Endothelial cell of hepatic sinusoid (primary cell): ENCODE results near the gene POLD2.
"Not testable (repeated sequence)": the region's sequence is repeated elsewhere in the genome, so short reads cannot be mapped to it uniquely, and the experiment has no call there.

Source experiments
- in situ Hi-C: cut with HindIII; loops from 2 replicates; pipeline ENCODE4 v1.10.0; 2017; ENCODE audit warnings: low sequenced_read_pairs

The POLD2 gene

GRCh38 chr7:44123190-44124003, at the start of gene POLD2:
TSS of gene POLD2 (minus strand) at chr7:44123548. CDS start at chr7:44122053, 1,495 bp downstream.
- in situ Hi-C loops: loop anchor here (5.0 kb wide), 1 partner anchor 61 kb away; no protein-coding TSS in a partner anchor

GRCh38 chr7:44172803-44173424, 49.6 kb upstream of the POLD2 start:
- in situ Hi-C loops: no loop called here

- in situ Hi-C loops: no loop called here
These were observed 49.0 kb upstream of the POLD2 start for GRCh38 chr7:44172352-44172751.

- in situ Hi-C loops: not testable (repeated sequence)
These were observed 48.6 kb upstream of the POLD2 start for GRCh38 chr7:44171901-44172300.

GRCh38 chr7:44167920-44168319, 44.6 kb upstream of the POLD2 start:
- in situ Hi-C loops: no loop called here

GRCh38 chr7:44163591-44163990, 40.2 kb upstream of the POLD2 start:
- in situ Hi-C loops: no loop called here

- in situ Hi-C loops: no loop called here
These were observed 39.5 kb upstream of the POLD2 start for GRCh38 chr7:44162785-44163395.

GRCh38 chr7:44162179-44162578, 38.8 kb upstream of the POLD2 start:
- in situ Hi-C loops: no loop called here

- in situ Hi-C loops: no loop called here
These were observed 38.0 kb upstream of the POLD2 start for GRCh38 chr7:44161371-44161770.

- in situ Hi-C loops: loop anchor here (5.0 kb wide), 2 partner anchors 32 to 63 kb away; no protein-coding TSS in a partner anchor
These were observed 36.7 kb upstream of the POLD2 start for GRCh38 chr7:44159824-44160630.

GRCh38 chr7:44158873-44159631, 35.7 kb upstream of the POLD2 start:
- in situ Hi-C loops: loop anchor here (5.0 kb wide), 2 partner anchors 33 to 62 kb away; no protein-coding TSS in a partner anchor

- in situ Hi-C loops: loop anchor here (5.0 kb wide), 2 partner anchors 34 to 61 kb away; no protein-coding TSS in a partner anchor
These were observed 34.9 kb upstream of the POLD2 start for GRCh38 chr7:44158096-44158872.

- in situ Hi-C loops: loop anchor here (5.0 kb wide), 2 partner anchors 35 to 60 kb away; no protein-coding TSS in a partner anchor
These were observed 34.0 kb upstream of the POLD2 start for GRCh38 chr7:44157116-44158080.

- in situ Hi-C loops: loop anchor here (5.0 kb wide), 2 partner anchors 36 to 59 kb away; no protein-coding TSS in a partner anchor
These were observed 33.2 kb upstream of the POLD2 start for GRCh38 chr7:44156453-44157010.

GRCh38 chr7:44155191-44156185, 32.1 kb upstream of the POLD2 start:
- in situ Hi-C loops: loop anchor here (5.0 kb wide), 2 partner anchors 37 to 58 kb away; no protein-coding TSS in a partner anchor

- in situ Hi-C loops: loop anchor here (5.0 kb wide), 2 partner anchors 38 to 57 kb away; no protein-coding TSS in a partner anchor
These were observed 31.4 kb upstream of the POLD2 start for GRCh38 chr7:44154703-44155102.
